GM12873 (cell line): Measurements from ENCODE around the gene FARS2.

Experiments
- CTCF ChIP-seq: IDR thresholded peaks from 2 replicates; pipeline ENCODE4 v1.5.1; 2012; ENCODE audit warnings: low read depth, mild to moderate bottlenecking, moderate library complexity, low read length, control low read depth; ENCODE audit not compliant: insufficient read depth; ENCODE audit errors: missing control alignments

FARS2 gene

GRCh38 chr6:5786321-5786968 is 525.1 kb downstream of the FARS2 start:
- no peak for TF ChIP-seq CTCF

GRCh38 chr6:5786969-5787720 is 525.8 kb downstream of the FARS2 start:
- TF ChIP-seq CTCF, result no peak

GRCh38 chr6:5809450-5809849 is 548.1 kb downstream of the FARS2 start:
- TF ChIP-seq CTCF, result no peak

GRCh38 chr6:5811997-5812396 is 550.7 kb downstream of the FARS2 start:
- no peak for TF ChIP-seq CTCF

- TF ChIP-seq CTCF, result no peak
Measured at GRCh38 chr6:5813625-5814027, 552.3 kb downstream of the FARS2 start.

GRCh38 chr6:5814116-5814515 is 552.8 kb downstream of the FARS2 start:
- TF ChIP-seq CTCF, result no peak

GRCh38 chr6:5814901-5815300 is 553.6 kb downstream of the FARS2 start:
- no peak for TF ChIP-seq CTCF
